Ishikawa (cell line): Measurements from ENCODE around the gene TNFRSF18.

Source experiments
- EP300 ChIP-seq: IDR thresholded peaks from 2 replicates; pipeline ENCODE4 v1.6.1; 2012; ENCODE audit warnings: borderline replicate concordance
- NFIC ChIP-seq: IDR thresholded peaks from 2 replicates; pipeline ENCODE4 v1.6.1; 2012
- RAD21 ChIP-seq: IDR thresholded peaks from 2 replicates; pipeline ENCODE4 v1.6.1; 2012; ENCODE audit warnings: low read depth
- TAF1 ChIP-seq: IDR thresholded peaks from 2 replicates; pipeline ENCODE4 v1.6.1; 2012; ENCODE audit warnings: low read depth, mild to moderate bottlenecking
- YY1 ChIP-seq: IDR thresholded peaks from 2 replicates; pipeline ENCODE4 v1.6.1; 2012; ENCODE audit warnings: low read depth
- TF ChIP-seq, protein P1 (sequence below): IDR thresholded peaks from 2 replicates; pipeline ENCODE4 v1.6.1; 2012

DNA sequence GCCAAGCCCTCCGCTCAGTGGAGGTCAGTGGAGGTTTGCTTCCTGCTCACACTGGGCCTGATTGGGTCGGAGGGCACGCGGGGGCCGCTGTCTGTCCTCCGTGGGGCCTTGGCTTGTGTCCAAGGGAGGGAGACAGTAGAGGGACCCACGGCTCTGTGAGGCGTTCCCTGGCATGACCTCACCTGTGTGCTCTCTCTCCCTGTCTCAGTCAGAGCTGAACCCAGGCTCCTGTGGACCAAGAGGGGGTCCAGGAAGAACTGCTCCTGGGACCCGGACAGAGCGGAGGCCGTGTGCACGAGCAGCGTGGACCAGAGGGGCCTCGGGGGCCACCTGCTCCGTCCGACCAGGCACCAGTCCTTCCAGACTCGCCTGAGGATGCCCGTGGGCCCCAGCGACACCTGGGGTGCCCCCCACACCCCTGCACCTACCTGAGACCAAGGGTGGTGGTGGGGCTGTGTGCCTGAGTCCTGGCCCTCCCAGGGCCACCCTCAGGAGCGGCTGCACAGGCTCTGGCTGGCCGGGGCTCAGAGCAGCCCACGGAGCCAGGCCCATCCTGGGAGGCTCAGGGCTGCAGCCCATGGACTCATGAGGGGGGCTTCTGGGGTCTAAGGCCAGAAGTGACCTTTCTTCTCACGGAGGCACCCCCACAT, 46.0 kb downstream of the TNFRSF18 start:
- TF ChIP-seq RAD21 (no peak), NFIC (no peak), TAF1 (no peak), YY1 (no peak), EP300 (no peak)
- TF ChIP-seq, protein P1, sequence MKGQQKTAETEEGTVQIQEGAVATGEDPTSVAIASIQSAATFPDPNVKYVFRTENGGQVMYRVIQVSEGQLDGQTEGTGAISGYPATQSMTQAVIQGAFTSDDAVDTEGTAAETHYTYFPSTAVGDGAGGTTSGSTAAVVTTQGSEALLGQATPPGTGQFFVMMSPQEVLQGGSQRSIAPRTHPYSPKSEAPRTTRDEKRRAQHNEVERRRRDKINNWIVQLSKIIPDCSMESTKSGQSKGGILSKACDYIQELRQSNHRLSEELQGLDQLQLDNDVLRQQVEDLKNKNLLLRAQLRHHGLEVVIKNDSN = no peak
